GM21576 (cell line): ENCODE measurements around the gene PYY.

Experiments used
- ATAC-seq: cut with Tn5 transposase; IDR thresholded peaks from one replicate; pipeline ENCODE4 v1.9.1; 2021; ENCODE audit warnings: mild to moderate bottlenecking, moderate library complexity; ENCODE audit not compliant: unreplicated experiment

The PYY gene

GRCh38 chr17:43917348-43918025 is 36.3 kb downstream of the PYY start:
- no peak for ATAC-seq

GRCh38 chr17:43917016-43917347 is 36.8 kb downstream of the PYY start:
- no peak for ATAC-seq

- ATAC-seq: no peak
Measured at GRCh38 chr17:43916385-43916784, 37.4 kb downstream of the PYY start.

GRCh38 chr17:43915559-43915958 is 38.2 kb downstream of the PYY start:
- no peak for ATAC-seq

GRCh38 chr17:43914451-43914850 is 39.3 kb downstream of the PYY start:
- ATAC-seq: no peak

DNA sequence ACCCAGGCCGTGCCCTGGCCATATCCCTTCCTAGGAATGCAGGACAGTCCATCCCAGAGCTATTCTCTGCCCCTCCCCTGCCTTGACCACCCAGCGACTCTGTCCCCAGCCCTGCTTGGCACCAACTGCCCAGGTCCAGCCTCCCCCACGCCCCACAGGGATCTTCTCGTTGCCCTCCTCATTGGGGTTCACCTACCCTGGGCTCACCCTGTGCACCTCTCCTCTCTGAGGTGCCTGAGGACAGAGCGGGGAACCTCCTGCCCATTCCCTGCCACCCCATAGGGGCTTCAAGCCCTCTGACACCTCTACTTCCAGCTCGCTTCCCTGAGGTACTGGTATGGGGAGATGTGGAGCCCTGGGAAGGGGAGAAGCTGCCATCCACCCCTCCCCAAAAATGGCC is 40.2 kb downstream of the PYY start:
- no peak for ATAC-seq

GRCh38 chr17:43912635-43913304 is 41.0 kb downstream of the PYY start:
- ATAC-seq: no peak

DNA sequence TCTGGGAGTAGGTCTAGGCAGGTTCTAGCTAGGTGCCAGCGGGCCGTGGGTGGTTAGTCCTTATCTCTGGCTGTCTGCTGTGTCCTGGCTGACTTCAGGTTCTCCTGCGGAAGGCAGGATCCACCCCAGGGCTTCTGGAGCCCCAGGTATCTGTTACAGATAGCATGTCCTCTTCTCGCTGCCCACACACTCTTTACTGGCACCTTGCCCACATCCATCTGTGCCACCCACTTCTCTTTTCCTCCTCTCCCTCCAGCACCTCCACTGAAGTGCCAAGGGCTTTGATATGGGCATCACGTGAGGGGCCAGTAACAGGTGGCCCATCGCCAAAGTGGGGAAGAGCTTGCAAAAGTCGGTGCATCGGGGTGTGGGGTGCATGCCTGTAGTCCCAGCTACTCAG is 41.8 kb downstream of the PYY start:
- no peak for ATAC-seq

GRCh38 chr17:43909537-43910231 is 44.1 kb downstream of the PYY start:
- ATAC-seq: no peak

DNA sequence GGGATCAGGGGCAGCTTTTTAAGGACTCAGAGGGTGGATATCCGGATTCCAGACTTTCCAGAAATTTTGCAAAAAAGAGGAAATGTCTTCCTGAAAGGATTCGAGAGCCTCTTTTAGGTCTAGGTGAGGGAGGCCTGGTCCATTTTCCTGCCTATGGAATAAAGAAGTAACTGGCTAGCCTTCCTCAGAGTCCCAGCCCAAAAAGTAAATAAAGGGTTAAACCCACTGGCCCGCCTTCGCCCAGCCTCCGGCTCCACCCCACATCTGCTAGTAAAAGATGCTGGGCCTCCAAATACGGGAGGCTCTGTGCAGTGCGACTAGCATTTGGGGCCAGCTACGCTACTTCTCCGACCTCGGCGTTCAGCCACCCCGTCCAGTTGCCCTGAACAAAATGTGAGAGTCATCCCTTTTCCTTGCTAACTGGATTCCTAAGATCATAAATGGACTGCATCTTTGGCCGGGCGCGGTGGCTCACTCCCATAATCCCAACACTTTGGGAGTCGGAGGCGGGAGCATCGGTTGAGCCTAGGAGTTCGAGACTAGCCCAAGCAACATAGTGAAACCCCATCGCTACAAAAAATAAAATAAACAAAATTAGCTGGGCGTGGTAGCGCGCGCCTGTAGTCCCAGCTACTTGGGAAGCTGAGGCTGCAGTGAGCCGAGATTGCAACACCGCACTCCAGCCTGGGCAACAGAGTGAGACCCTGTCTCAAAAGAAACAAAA is 45.6 kb downstream of the PYY start:
- ATAC-seq: no peak

DNA sequence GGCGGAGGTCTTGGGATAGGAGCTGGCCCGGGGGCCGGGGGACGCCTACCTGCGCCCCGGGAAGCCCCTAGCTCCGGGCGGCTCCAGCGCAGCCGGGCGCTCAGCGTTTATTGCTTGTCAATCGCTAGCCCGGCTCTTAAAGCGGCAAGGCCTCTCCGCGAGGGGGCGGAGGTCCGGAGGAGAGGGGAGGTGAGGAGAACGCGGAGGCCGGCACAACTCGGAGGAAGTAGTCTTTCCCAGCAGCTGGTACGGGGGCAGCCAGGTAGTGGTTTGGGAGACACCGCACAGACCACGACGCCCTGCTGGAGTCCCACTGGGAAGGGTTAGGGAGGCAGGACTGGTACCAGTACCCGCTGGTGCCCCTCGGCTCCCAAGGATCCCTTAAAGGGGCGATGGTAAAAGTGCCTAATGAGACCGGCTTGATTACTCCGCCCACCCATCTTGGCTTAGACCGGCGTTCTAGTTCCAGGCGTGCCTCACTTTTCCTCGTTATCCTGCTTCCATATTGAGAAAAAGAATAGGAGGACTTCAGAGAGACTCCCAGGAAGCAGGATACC is 46.2 kb downstream of the PYY start, which contains the start of gene MPP2:
Gene MPP2 (minus strand): TSS at position 112 of the 557 bp plus-strand sequence. CDS start 3,076 bp downstream, outside the sequence.
- no peak for ATAC-seq

GRCh38 chr17:43906951-43907424 is 46.8 kb downstream of the PYY start:
- ATAC-seq: no peak

- ATAC-seq: no peak
Measured at GRCh38 chr17:43905985-43906852, 47.5 kb downstream of the PYY start.

DNA sequence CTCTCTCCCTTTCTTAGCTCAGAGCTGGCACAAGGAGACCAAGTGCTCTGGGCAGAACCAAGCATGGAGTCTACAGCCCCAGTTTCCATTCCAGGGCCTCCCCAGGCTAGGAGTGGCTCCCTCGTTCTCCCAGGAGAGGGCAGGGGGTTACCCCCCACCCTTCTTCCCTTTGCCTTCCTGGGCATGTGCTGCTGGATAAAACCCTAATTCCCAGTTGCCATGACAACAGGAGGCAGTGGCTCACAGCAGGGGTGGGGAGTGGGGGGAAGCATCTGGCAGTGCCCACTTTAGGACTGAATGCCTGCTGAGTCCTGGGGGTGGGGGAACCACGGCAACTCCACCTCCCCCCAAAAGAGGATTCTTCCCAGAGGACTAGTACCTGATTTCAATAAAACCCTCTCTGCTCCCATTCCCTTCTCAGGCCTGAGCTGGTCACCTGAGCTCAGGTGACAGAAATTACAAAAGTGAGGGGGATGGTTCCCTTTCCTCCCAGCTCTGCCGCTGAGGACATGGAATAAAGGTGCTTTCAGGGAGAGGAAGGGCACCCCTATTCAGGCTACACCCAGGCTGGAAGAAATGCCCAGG is 48.2 kb downstream of the PYY start:
- no peak for ATAC-seq
